ENCODE data around the gene KLHL35.
"Not testable (repeated sequence)": the region's sequence is repeated elsewhere in the genome, so short reads cannot be mapped to it uniquely, and the experiment has no call there.

Gene KLHL35

DNA sequence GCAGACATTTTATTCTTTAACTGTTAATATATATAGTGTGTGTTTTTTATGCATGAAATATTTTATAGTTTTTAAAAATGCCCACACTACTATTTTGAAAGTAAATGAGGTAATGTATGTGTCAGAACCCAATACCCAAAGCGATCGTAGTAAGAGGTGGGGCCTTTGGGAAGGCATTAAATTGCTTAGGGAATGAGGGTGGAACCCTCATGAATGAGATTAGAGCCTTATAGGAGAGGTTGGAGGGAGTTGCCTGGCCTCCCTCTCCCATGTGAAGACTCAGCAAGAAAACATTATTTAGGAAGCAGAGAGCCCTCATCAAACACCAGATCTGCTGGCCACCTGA lies 11.1 kb downstream of the KLHL35 start:
- no peak for DNase-seq (ENCODE audit: insufficient read length, low spot score)
- FAIRE-seq, result no peak
- no peak for TF ChIP-seq CTCF (IDR thresholded peaks at IDR 0.05; ENCODE audit: insufficient read depth, missing control alignments)

DNA sequence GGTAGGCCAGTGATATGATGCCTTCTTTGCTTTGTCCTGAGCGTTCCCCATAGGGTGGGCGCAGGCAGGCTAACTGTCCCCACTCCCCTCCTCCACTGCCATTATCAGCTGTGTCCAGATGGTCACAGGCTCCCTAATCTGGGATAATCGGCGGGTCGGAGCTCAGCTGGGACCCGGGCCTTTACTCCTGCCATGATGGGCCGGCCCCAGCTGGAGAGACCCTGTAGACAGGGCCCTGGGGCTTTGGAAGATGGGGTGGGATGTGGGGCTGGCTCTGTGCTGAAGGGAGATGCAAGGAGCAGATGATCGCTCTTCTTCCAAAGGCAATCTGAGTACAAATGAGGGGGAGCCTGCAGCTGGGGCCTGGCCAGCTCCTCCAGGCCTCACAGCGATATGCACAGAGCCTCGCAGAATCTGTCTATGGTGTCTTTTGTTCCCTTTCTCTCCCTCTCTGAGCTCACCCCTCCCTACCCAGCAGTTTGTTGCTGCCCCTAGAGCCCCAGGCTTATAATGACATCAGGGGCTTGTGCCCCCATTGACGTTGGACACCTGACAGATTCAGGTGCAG lies 11.9 kb downstream of the KLHL35 start:
- no peak for TF ChIP-seq CTCF (IDR thresholded peaks at IDR 0.05; ENCODE audit: insufficient read depth, missing control alignments)
- DNase-seq (ENCODE audit: insufficient read length, low spot score) (no peak), FAIRE-seq (no peak)

- DNase-seq (ENCODE audit: insufficient read length, low spot score) (no peak), FAIRE-seq (no peak)
- no peak for TF ChIP-seq CTCF (IDR thresholded peaks at IDR 0.05; ENCODE audit: insufficient read depth, missing control alignments)
These were observed 12.6 kb downstream of the KLHL35 start for GRCh38 chr11:75420224-75421034.

DNA sequence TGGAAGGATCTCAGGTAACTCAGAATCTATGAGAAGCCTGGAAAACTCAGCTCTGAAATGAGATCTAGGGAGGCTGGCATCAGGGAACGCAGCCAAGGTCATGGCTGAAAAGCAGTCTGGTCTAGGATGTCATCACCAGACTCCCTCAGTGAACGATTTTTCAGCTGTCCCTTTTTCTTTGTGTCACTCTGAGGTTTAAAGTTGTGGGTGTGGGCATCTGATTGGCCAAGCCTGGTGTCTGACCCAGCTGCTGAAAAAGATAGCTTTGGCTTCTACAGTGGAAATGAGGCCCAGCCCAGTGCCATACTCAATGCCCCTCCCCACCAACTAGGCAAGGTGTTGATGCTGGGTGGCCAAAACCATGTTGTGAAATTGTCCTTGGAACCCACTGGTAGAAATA lies 19.1 kb downstream of the KLHL35 start:
- FAIRE-seq, result no peak
- DNase-seq (ENCODE audit: insufficient read length, low spot score), result no peak
- no peak for TF ChIP-seq CTCF (IDR thresholded peaks at IDR 0.05; ENCODE audit: insufficient read depth, missing control alignments)

- FAIRE-seq; DNase-seq (ENCODE audit: insufficient read length, low spot score): not testable (repeated sequence)
These were observed 19.9 kb downstream of the KLHL35 start for GRCh38 chr11:75413146-75413545.

DNA sequence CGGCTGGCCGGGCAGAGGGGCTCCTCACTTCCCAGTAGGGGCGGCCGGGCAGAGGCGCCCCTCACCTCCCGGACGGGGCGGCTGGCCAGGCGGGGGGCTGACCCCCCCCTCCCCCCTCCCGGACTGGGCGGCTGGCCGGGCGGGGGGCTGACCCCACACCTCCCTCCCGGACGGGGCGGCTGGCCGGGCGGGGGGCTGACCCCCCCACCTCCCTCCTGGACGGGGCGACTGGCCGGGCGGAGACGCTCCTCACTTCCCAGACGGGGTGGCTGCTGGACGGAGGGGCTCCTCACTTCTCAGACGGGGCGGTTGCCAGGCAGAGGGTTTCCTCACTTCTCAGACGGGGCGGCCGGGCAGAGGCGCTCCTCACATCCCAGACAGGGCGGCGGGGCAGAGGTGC lies 23.0 kb downstream of the KLHL35 start:
- DNase-seq (ENCODE audit: insufficient read length, low spot score); FAIRE-seq: not testable (repeated sequence)

- FAIRE-seq (no peak), DNase-seq (ENCODE audit: insufficient read length, low spot score) (no peak)
- no peak for TF ChIP-seq CTCF (IDR thresholded peaks at IDR 0.05; ENCODE audit: insufficient read depth, missing control alignments)
These were observed 24.1 kb downstream of the KLHL35 start for GRCh38 chr11:75408957-75409219.

DNA sequence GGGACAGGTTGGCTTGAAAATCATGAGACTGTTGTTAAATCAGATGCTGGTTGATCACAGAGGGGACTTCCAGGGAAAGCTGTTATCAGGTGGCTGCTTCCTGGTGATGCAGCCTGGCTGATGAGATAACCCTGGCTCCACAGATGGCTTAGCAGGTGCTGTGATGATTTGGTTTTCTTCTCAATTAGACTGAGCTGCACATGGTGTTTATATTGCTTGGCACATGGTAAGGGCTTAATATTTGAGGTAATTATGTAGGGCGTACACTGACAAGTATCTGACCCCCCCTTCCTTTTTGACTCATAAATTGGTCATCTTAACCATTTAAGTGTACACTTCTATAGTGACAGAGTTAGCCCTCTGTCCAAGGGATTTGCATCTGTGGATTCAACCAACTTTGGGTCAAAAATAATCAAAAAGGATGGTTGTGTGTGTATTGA lies 26.6 kb downstream of the KLHL35 start:
- TF ChIP-seq CTCF (IDR thresholded peaks at IDR 0.05; ENCODE audit: insufficient read depth, missing control alignments), result no peak
- DNase-seq (ENCODE audit: insufficient read length, low spot score) (no peak), FAIRE-seq (no peak)

Data from D721Med (cell line).